Mammary epithelial cell (primary cell): ENCODE data around the gene PLEKHM3.

Experiments
- EZH2 ChIP-seq: IDR thresholded peaks from 2 replicates; pipeline ENCODE4 v1.6.1; 2012; ENCODE audit warnings: low read length, inconsistent platforms, borderline replicate concordance
- TF ChIP-seq, protein P1 (sequence below), 2 donors: IDR thresholded peaks in 1 of 2; conservative IDR thresholded peaks in 1 of 2; 2 replicates each; pipeline ENCODE4 v1.5.1; 2011 to 2012; ENCODE audit warnings: inconsistent platforms in 2 of 2, low read length in 2 of 2, mild to moderate bottlenecking in 2 of 2, control low read depth in 1 of 2, low read depth in 1 of 2; ENCODE audit not compliant: insufficient read depth in 1 of 2; ENCODE audit errors: extremely low read depth in 1 of 2

DNA sequence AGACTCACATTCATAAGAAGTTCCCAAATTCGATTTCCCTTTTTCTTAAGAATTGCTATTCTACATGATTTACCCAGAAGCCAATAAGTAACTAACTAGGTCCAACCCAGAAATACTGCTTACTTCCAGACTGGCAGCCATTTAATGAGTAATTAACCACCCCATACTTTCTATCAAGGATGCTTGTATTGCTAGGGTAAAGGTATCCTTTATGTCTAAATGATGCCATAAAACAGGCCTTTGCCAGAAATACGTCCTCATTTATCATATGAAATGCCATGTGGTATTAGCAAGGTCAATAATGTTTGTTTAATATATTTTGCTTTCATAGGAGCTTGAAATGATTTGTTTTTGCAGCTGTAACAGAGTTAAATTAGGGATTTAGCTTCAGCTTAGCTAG, 56.1 kb downstream of the PLEKHM3 start:
- TF ChIP-seq, protein P1, sequence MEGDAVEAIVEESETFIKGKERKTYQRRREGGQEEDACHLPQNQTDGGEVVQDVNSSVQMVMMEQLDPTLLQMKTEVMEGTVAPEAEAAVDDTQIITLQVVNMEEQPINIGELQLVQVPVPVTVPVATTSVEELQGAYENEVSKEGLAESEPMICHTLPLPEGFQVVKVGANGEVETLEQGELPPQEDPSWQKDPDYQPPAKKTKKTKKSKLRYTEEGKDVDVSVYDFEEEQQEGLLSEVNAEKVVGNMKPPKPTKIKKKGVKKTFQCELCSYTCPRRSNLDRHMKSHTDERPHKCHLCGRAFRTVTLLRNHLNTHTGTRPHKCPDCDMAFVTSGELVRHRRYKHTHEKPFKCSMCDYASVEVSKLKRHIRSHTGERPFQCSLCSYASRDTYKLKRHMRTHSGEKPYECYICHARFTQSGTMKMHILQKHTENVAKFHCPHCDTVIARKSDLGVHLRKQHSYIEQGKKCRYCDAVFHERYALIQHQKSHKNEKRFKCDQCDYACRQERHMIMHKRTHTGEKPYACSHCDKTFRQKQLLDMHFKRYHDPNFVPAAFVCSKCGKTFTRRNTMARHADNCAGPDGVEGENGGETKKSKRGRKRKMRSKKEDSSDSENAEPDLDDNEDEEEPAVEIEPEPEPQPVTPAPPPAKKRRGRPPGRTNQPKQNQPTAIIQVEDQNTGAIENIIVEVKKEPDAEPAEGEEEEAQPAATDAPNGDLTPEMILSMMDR (conservative IDR thresholded peaks at IDR 0.05 in 1 of 2, IDR thresholded peaks at IDR 0.05 in 1 of 2; ENCODE audit: extremely low read depth in 1 of 2, insufficient read depth in 1 of 2, low read depth in 1 of 2, low read length in 2 of 2): no peak
- no peak for TF ChIP-seq EZH2
